Kidney epithelial cell (primary cell): Measurements from ENCODE around the gene CHST11. TPM values are rescaled to one million over a fixed set of nuclear protein-coding genes. Genes with fewer than 3 reads are reported as not detected.

ENCODE experiments used
- DNase-seq: peaks from one replicate; pipeline ENCODE4 v3.0.0-alpha.2; 2010; ENCODE audit warnings: low read depth
- H3K27me3 ChIP-seq: 2 replicates; pipeline ENCODE4 v1.6.0; 2011; ENCODE audit warnings: low read length; ENCODE audit not compliant: control insufficient read depth, insufficient read depth
- H3K36me3 ChIP-seq: 2 replicates; pipeline ENCODE4 v1.5.1; 2011; ENCODE audit warnings: low read length; ENCODE audit not compliant: control insufficient read depth, insufficient read depth
- H3K4me3 ChIP-seq: 2 replicates; pipeline ENCODE4 v1.5.1; 2011; ENCODE audit warnings: low read depth, mild to moderate bottlenecking, control low read depth, low read length
- total RNA-seq: library from RNA; depleted of rRNA; stranded (reverse); fragments of >200 nt; gene quantifications from 2 replicates; pipeline ENCODE4 v1.2.3, GENCODE V29; 2015
- TF ChIP-seq, protein P1 (sequence below): IDR thresholded peaks from 2 replicates; pipeline ENCODE4 v1.5.1; 2011; ENCODE audit warnings: mild to moderate bottlenecking, moderate library complexity, low read length, control low read depth, inconsistent platforms; ENCODE audit not compliant: insufficient read depth, poor library complexity, severe bottlenecking

Gene CHST11
- total RNA-seq, 1 donor from 2014 or later = 32.6 TPM

DNA sequence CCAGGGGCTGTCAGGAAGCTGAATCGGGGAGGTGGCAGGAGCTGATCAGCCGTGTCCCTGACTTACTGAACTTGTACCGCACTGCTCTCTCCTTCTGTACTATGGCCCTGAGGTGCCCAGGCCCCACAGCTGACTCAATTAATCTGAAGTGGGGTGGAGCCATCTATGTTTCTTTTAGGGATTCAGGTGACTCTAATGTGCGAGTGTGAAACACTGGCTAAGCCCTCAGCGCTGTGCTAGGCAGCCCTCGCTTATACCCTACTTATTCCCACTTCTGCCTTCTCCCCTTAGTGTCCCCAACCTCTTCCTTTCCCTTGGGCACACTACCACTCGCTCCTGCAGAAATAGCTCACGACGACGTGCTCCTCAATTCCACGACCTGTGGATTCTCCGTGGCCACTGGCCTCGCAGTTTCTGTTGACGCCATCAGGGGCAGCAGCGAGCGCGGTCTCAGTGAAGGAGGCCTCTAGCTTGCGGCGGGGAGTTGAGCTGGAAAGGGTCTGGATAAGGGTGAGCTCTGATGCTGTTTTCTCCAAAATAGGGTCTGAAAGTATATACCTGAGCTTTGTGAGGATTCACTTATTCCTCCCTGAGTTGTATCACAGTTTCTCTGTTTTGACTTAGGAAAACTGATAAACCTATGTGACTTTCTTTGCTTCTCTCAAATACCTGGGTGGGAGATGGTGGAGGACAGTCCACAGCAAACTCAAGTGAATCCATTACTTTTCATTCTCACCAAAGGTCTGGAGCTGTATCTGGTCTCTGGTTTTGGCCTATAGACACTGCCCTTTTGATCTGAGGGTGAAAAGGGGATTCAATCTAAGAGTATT lies 333.8 kb downstream of the CHST11 start:
- no peaks in the 10 kb centered on the region for H3K36me3 ChIP-seq
- TF ChIP-seq, protein P1, sequence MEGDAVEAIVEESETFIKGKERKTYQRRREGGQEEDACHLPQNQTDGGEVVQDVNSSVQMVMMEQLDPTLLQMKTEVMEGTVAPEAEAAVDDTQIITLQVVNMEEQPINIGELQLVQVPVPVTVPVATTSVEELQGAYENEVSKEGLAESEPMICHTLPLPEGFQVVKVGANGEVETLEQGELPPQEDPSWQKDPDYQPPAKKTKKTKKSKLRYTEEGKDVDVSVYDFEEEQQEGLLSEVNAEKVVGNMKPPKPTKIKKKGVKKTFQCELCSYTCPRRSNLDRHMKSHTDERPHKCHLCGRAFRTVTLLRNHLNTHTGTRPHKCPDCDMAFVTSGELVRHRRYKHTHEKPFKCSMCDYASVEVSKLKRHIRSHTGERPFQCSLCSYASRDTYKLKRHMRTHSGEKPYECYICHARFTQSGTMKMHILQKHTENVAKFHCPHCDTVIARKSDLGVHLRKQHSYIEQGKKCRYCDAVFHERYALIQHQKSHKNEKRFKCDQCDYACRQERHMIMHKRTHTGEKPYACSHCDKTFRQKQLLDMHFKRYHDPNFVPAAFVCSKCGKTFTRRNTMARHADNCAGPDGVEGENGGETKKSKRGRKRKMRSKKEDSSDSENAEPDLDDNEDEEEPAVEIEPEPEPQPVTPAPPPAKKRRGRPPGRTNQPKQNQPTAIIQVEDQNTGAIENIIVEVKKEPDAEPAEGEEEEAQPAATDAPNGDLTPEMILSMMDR = peak; percentile 84
- DNase-seq = no peak
- H3K27me3 ChIP-seq = no peaks in the 10 kb centered on the region
- H3K4me3 ChIP-seq = no peak overlapping the region

DNA sequence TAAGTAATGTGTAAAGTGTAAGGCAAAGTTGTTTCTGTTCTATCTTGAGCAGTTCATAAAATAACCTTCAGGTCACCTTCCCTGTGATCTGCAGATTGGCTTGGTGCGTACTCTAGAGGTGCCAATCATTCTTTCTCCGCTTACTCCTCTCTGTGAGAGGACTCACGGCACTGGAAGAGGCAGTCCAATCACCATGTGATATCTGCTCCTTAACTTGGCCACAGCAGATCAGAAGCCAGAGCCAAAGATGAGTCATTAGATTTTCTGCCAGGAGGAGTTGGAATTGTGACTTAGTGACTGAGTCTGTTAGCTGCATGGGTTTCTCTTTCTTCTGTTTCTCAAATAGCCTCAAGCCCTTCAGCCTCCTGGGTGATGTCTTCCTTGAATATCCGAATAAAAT lies 335.8 kb downstream of the CHST11 start:
- H3K4me3 ChIP-seq = no peak overlapping the region
- no peaks in the 10 kb centered on the region for H3K36me3 ChIP-seq
- no peaks in the 10 kb centered on the region for H3K27me3 ChIP-seq
- TF ChIP-seq, protein P1 = no peak
- DNase-seq = peak; percentile 35

DNA sequence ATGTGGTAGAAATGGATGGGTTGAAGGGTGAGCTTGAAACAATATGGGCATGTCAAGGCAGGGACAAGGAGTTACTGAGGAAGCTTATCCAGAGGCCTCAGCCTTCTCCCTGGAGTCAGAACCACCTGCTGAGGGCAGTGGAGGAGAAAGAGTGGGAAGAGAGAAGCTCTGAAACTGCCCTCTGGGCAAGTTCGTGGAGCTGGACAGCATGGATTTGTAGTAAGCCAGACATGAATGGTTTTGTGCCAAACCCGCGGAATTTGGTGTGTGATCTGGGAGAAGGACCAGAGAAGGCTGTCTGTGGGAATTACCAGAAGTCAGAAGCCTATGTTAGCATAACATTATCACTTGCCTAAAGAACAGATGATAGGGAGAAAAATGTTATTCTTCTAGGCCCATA lies 336.5 kb downstream of the CHST11 start:
- no peaks in the 10 kb centered on the region for H3K27me3 ChIP-seq
- DNase-seq = peak; percentile 25
- no peak overlapping the region for H3K4me3 ChIP-seq
- no peaks in the 10 kb centered on the region for H3K36me3 ChIP-seq
- TF ChIP-seq, protein P1 = no peak

DNA sequence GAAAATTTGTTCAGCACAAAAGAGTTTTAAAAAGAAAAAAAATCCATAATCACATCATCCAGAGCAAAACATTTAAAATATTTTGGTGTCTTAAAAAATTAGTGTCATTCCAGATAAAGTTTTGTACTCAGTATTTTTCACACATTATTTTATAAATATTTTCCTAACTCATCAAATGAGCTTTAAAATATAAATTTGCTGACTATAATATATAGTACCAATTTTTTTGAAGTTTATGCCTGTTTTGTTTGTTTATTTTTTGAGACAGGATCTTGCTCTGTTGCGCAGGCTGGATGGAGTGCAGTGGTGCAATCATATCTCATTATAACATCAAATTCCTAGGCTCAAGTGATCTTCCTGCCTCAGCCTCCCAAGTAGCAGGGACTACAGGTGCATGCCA lies 337.2 kb downstream of the CHST11 start:
- DNase-seq = no peak

DNA sequence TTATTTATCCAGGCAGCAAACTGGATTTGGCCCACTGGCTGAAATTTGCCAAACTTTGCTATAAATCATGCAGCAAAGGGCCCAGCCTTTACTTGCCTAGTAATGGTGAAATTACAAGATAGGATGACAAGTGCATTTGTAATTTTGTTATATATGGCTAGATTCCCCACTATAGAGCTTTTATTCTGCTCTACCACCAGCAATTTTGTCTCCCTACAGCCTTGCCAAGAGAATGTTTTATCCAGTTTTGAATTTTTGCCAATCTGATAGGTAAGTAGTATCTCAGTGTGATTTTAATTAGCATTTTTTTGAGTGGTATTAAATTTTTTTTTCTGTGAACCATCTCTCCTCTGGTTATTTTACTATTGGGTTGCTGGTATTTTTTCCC lies 339.7 kb downstream of the CHST11 start:
- TF ChIP-seq, protein P1 = no peak
- no peaks in the 10 kb centered on the region for H3K36me3 ChIP-seq
- no peak for DNase-seq
- no peak overlapping the region for H3K4me3 ChIP-seq
- H3K27me3 ChIP-seq = no peaks in the 10 kb centered on the region

More for the DNA sequence above, 337.2 kb downstream of the CHST11 start:
- TF ChIP-seq, protein P1 = no peak
- no peaks in the 10 kb centered on the region for H3K36me3 ChIP-seq
- no peaks in the 10 kb centered on the region for H3K27me3 ChIP-seq
- no peak overlapping the region for H3K4me3 ChIP-seq

DNA sequence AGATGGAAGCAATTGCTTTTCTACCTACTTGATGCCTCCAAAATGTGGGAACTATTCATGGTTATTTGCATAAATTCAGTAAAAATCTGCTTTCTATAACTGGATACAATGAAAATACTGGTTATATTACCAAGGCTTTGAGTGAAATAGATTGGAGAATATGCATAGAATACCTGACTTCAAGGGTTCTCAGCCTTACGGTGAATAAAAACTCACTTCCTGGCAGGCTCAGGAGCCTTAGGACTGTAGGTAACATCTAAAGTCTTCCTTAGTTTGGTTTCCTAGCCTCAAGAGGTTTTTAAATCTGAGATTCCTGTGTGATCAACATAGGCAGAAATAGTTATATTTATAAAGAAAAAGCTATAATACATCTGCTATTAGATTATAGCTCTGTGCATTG lies 342.7 kb downstream of the CHST11 start:
- Histone ChIP-seq H3K27me3 (no peaks in the 10 kb centered on the region), H3K4me3 (no peak overlapping the region), H3K36me3 (no peaks in the 10 kb centered on the region)
- TF ChIP-seq, protein P1 = no peak
- DNase-seq = no peak
